Type B pancreatic cell (in vitro differentiated cells): Measurements from ENCODE around the gene C5orf34. TPM values are rescaled to one million over a fixed set of nuclear protein-coding genes. Genes with fewer than 3 reads are reported as not detected.

Source experiments
- DNase-seq: peaks from one replicate; pipeline ENCODE4 v3.0.0; 2021; ENCODE audit warnings: mixed read lengths; ENCODE audit not compliant: unreplicated experiment; ENCODE audit errors: extremely low spot score
- H3K27ac Mint-ChIP-seq: 2 replicates; pipeline ENCODE4 v1.8.0; 2021; ENCODE audit warnings: mild to moderate bottlenecking, mixed read lengths
- H3K27me3 Mint-ChIP-seq: 2 replicates; pipeline ENCODE4 v1.8.0; 2021; ENCODE audit warnings: mixed read lengths
- H3K36me3 Mint-ChIP-seq: 2 replicates; pipeline ENCODE4 v1.8.0; 2021; ENCODE audit warnings: mixed read lengths
- H3K4me1 Mint-ChIP-seq: one replicate; pipeline ENCODE4 v1.8.0; 2021; ENCODE audit warnings: mixed read lengths; ENCODE audit not compliant: unreplicated experiment
- H3K4me3 Mint-ChIP-seq: 2 replicates; pipeline ENCODE4 v1.8.0; 2021; ENCODE audit warnings: mild to moderate bottlenecking, mixed read lengths
- H3K9me3 Mint-ChIP-seq: 2 replicates; pipeline ENCODE4 v1.8.0; 2021; ENCODE audit warnings: mixed read lengths
- long read RNA-seq: library from polyadenylated mRNA; unstranded; transcript quantifications from one replicate; pipeline ENCODE4 v2.0.0, GENCODE V29; 2020
- total RNA-seq: library from RNA; stranded (reverse); gene quantifications from 2 replicates; pipeline ENCODE4 v1.2.1, GENCODE V29; 2021; ENCODE audit warnings: low replicate concordance
- TF ChIP-seq, protein P1 (sequence below): fragments of 200-600 bp; sonication (generic); conservative IDR thresholded peaks from 2 replicates; pipeline ENCODE4 v1.5.0; 2021; ENCODE audit warnings: antibody characterized with exemption, mild to moderate bottlenecking

Gene C5orf34
- total RNA-seq: 2.0 and 8.3 TPM in 2 replicates
- long read RNA-seq, partial matches to known transcripts: 2 of 11 reads
- long read RNA-seq, other reads (novel, unspliced or antisense): 6 of 11 reads

GRCh38 chr5:43514816-43515677 is at the start of gene C5orf34:
Gene C5orf34 (minus strand): TSS chr5:43515148. CDS start chr5:43509339, 5,809 bp downstream.
- TF ChIP-seq, protein P1, sequence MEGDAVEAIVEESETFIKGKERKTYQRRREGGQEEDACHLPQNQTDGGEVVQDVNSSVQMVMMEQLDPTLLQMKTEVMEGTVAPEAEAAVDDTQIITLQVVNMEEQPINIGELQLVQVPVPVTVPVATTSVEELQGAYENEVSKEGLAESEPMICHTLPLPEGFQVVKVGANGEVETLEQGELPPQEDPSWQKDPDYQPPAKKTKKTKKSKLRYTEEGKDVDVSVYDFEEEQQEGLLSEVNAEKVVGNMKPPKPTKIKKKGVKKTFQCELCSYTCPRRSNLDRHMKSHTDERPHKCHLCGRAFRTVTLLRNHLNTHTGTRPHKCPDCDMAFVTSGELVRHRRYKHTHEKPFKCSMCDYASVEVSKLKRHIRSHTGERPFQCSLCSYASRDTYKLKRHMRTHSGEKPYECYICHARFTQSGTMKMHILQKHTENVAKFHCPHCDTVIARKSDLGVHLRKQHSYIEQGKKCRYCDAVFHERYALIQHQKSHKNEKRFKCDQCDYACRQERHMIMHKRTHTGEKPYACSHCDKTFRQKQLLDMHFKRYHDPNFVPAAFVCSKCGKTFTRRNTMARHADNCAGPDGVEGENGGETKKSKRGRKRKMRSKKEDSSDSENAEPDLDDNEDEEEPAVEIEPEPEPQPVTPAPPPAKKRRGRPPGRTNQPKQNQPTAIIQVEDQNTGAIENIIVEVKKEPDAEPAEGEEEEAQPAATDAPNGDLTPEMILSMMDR: peak; percentile 46
- peaks cover 19% of the 10 kb centered on the region for H3K4me1 Mint-ChIP-seq
- H3K9me3 Mint-ChIP-seq: no peaks in the 10 kb centered on the region
- peak within 1 kb of the TSS; percentile 91 for H3K4me3 Mint-ChIP-seq
- peaks cover 11% of the 10 kb centered on the region for H3K36me3 Mint-ChIP-seq
- H3K27ac Mint-ChIP-seq: peak within 1 kb of the TSS; percentile 96
- H3K27me3 Mint-ChIP-seq: no peaks in the 10 kb centered on the region
- peak; percentile 95 for DNase-seq

DNA sequence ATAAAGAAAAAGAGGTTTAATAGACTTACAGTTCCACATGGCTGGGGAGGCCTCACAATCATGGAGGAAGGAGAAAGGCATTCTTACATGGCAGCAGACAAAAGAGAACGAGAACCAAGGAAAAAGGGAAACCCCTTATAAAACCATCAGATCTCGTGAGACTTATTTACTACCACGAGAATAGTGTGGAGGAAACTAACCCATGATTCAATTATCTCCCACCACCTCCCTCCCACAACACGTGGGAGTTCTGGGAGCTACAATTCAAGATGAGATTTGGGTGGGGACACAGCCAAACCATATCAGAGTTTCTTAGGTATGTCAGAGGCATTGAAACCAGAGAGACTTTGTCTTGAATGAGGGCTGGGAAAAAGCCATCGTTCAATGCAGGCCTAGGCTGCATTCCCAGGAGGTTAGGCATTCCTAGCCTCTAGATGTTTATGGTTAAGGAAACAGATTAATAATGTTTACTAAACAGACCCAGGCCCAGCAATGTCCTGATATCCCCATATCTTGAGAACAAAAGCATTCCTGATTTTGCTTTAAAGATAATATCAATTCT is 49.4 kb upstream of the C5orf34 start:
- Mint-ChIP-seq H3K4me3 (no peak overlapping the region), H3K4me1 (peaks cover 7% of the 10 kb centered on the region)

GRCh38 chr5:43563321-43563720 is 48.4 kb upstream of the C5orf34 start:
- peak overlapping the region; percentile 15 for H3K4me3 Mint-ChIP-seq
- no peak for DNase-seq
- peak overlapping the region; percentile 53 for H3K27ac Mint-ChIP-seq
- H3K27me3 Mint-ChIP-seq: peaks cover 4% of the 10 kb centered on the region
- peaks cover 5% of the 10 kb centered on the region for H3K36me3 Mint-ChIP-seq
- H3K4me1 Mint-ChIP-seq: peaks cover 7% of the 10 kb centered on the region
- TF ChIP-seq, protein P1: no peak
- H3K9me3 Mint-ChIP-seq: peaks cover 5% of the 10 kb centered on the region

More for the DNA sequence above, 49.4 kb upstream of the C5orf34 start:
- Mint-ChIP-seq H3K27ac (no peak overlapping the region), H3K27me3 (peaks cover 4% of the 10 kb centered on the region), H3K36me3 (peaks cover 5% of the 10 kb centered on the region), H3K9me3 (peaks cover 5% of the 10 kb centered on the region)
- TF ChIP-seq, protein P1: no peak
- DNase-seq: no peak

- Mint-ChIP-seq H3K27ac (no peak overlapping the region), H3K4me3 (no peak overlapping the region), H3K27me3 (peaks cover 4% of the 10 kb centered on the region), H3K4me1 (peaks cover 7% of the 10 kb centered on the region), H3K36me3 (peaks cover 5% of the 10 kb centered on the region), H3K9me3 (peaks cover 5% of the 10 kb centered on the region)
- TF ChIP-seq, protein P1: no peak
- no peak for DNase-seq
Measured at GRCh38 chr5:43561356-43561755, 46.4 kb upstream of the C5orf34 start.

DNA sequence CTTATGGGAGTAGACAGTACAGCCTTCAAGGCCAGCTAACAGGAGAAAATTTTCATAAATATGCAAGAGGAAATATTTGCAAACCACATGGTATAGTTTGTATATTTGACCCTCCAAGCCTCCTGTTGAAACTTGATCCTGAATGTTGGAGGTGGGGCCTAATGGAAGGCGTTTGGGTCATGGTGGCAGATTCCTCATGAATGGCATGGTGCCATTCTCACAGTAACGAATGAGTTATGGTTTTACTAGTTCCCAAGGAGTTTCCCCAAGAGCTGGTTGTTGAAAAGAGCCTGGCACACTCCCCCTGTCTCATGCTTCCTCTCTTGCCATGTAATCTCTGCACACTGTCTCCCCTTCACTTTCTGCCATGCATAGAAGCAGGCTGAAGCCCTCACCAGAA is 45.2 kb upstream of the C5orf34 start:
- Mint-ChIP-seq H3K27me3 (peaks cover 4% of the 10 kb centered on the region), H3K36me3 (peaks cover 6% of the 10 kb centered on the region), H3K9me3 (peaks cover 5% of the 10 kb centered on the region), H3K27ac (no peak overlapping the region), H3K4me1 (peaks cover 7% of the 10 kb centered on the region), H3K4me3 (peak overlapping the region; percentile 44)
- TF ChIP-seq, protein P1: no peak
- DNase-seq: no peak
